MM.1S (cell line): Measurements from ENCODE around the gene FBXO47.
"Not testable (repeated sequence)": the region's sequence is repeated elsewhere in the genome, so short reads cannot be mapped to it uniquely, and the experiment has no call there.

Experiments
- CTCF ChIP-seq: fragments of 300-600 bp; sonication (generic); IDR thresholded peaks from 2 replicates; pipeline ENCODE4 v1.5.1; 2016; ENCODE audit warnings: antibody characterized with exemption, low read length, mixed read lengths
- EZH2 ChIP-seq: fragments of 300-600 bp; sonication (generic); optimal IDR thresholded peaks from 2 replicates; pipeline ENCODE3; 2017; ENCODE audit warnings: low read depth, mild to moderate bottlenecking, antibody characterized with exemption, low read length, mixed read lengths
- EZH2phosphoT487 ChIP-seq: fragments of 300-600 bp; sonication (generic); IDR thresholded peaks from 2 replicates; pipeline ENCODE4 v1.6.1; 2018; ENCODE audit warnings: antibody characterized with exemption, low read length

- not testable (repeated sequence) for TF ChIP-seq CTCF, EZH2, EZH2phosphoT487
Observed at GRCh38 chr17:38953800-38954199, 13.4 kb downstream of the FBXO47 start.
